HEK293 (cell line): ENCODE measurements around the gene PAX6.

ENCODE experiments used
- CTCF ChIA-PET: fragments of 350-600 bp; formaldehyde crosslinking; extraction: SDS; loops from one replicate; lab custom pipeline; 2021; ENCODE audit warnings: antibody characterized with exemption; lab: Yijun Ruan, JAX
- POLR2A ChIA-PET: fragments of 300-600 bp; formaldehyde crosslinking; extraction: SDS; loops from one replicate; lab custom pipeline; 2020; ENCODE audit warnings: antibody characterized with exemption, inconsistent platforms; lab: Yijun Ruan, JAX
- H3K27ac ChIP-seq: fragments of 200-500 bp; sonication (Bioruptor generic); 2 replicates; pipeline ENCODE4 v1.5.1; 2014; ENCODE audit warnings: low read depth, low read length, control low read depth, inconsistent platforms; ENCODE audit errors: extremely low read depth
- H3K36me3 ChIP-seq, 2 experiments: fragments of 200-500 bp in 1 of 2; sonication (Bioruptor generic) in 1 of 2; 1 replicate in 1 of 2; 2 replicates in 1 of 2; pipeline ENCODE4 v1.5.1; 2014 to 2017; ENCODE audit warnings: inconsistent platforms in 2 of 2, low read length in 2 of 2; ENCODE audit not compliant: control insufficient read depth in 2 of 2, insufficient read depth in 1 of 2
- H3K4me1 ChIP-seq: fragments of 200-500 bp; sonication (Bioruptor generic); 2 replicates; pipeline ENCODE4 v1.5.1; 2014; ENCODE audit warnings: mild to moderate bottlenecking, low read length, inconsistent platforms; ENCODE audit not compliant: control insufficient read depth, insufficient read depth
- H3K4me3 ChIP-seq: 2 replicates; pipeline ENCODE4 v1.5.1; 2011; ENCODE audit warnings: low read depth, mild to moderate bottlenecking, control low read depth, low read length, moderate library complexity
- H3K9me3 ChIP-seq: fragments of 200-500 bp; sonication (Bioruptor generic); 2 replicates; pipeline ENCODE4 v1.5.1; 2014; ENCODE audit warnings: low read depth, low read length, inconsistent platforms; ENCODE audit not compliant: control insufficient read depth, insufficient read depth
- FEZF1 ChIP-seq: fragments of 450-650 bp; formaldehyde crosslinking; IDR thresholded peaks from 2 replicates; pipeline ENCODE4 v1.5.1; 2016; ENCODE audit warnings: missing biosample characterization, missing genetic modification characterization
- GLI2 ChIP-seq: fragments of 450-650 bp; formaldehyde crosslinking; IDR thresholded peaks from 2 replicates; pipeline ENCODE4; 2017; ENCODE audit warnings: missing biosample characterization, missing genetic modification characterization, low read depth, borderline replicate concordance
- KLF1 ChIP-seq: fragments of 450-650 bp; formaldehyde crosslinking; IDR thresholded peaks from 2 replicates; pipeline ENCODE4 v1.5.1; 2016; ENCODE audit warnings: missing biosample characterization, missing genetic modification characterization
- MEIS1 ChIP-seq: sonication (generic); formaldehyde crosslinking; IDR thresholded peaks from 2 replicates; pipeline ENCODE4 v1.8.1; 2022; ENCODE audit warnings: missing genetic modification reagents, mild to moderate bottlenecking, borderline replicate concordance
- PRDM6 ChIP-seq: fragments of 450-650 bp; formaldehyde crosslinking; IDR thresholded peaks from 2 replicates; pipeline ENCODE4 v1.5.1; 2017; ENCODE audit warnings: missing biosample characterization, missing genetic modification characterization
- SCRT2 ChIP-seq: fragments of 450-650 bp; formaldehyde crosslinking; IDR thresholded peaks from 2 replicates; pipeline ENCODE4 v1.5.1; 2016; ENCODE audit warnings: missing biosample characterization, missing genetic modification characterization
- YY1 ChIP-seq: fragments of 450-650 bp; formaldehyde crosslinking; IDR thresholded peaks from 2 replicates; pipeline ENCODE4 v1.5.1; 2018; ENCODE audit warnings: missing biosample characterization, missing genetic modification characterization
- ZBTB1 ChIP-seq: fragments of 450-650 bp; formaldehyde crosslinking; IDR thresholded peaks from 2 replicates; pipeline ENCODE4 v1.5.1; 2016; ENCODE audit warnings: missing biosample characterization, missing genetic modification characterization
- ZBTB7A ChIP-seq: fragments of 450-650 bp; formaldehyde crosslinking; IDR thresholded peaks from 2 replicates; pipeline ENCODE4 v1.5.1; 2016; ENCODE audit warnings: low read depth, missing biosample characterization, missing genetic modification characterization
- ZNF18 ChIP-seq: fragments of 450-650 bp; formaldehyde crosslinking; IDR thresholded peaks from 2 replicates; pipeline ENCODE4 v1.5.1; 2016; ENCODE audit warnings: missing biosample characterization, missing genetic modification characterization
- ZNF2 ChIP-seq: fragments of 450-650 bp; formaldehyde crosslinking; IDR thresholded peaks from 2 replicates; pipeline ENCODE4 v1.5.1; 2016; ENCODE audit warnings: missing biosample characterization, missing genetic modification characterization
- ZNF202 ChIP-seq: fragments of 450-650 bp; formaldehyde crosslinking; IDR thresholded peaks from 2 replicates; pipeline ENCODE4 v1.5.1; 2016; ENCODE audit warnings: missing biosample characterization, missing genetic modification characterization, borderline replicate concordance
- ZNF211 ChIP-seq: fragments of 450-650 bp; formaldehyde crosslinking; IDR thresholded peaks from 2 replicates; pipeline ENCODE4 v1.5.1; 2016; ENCODE audit warnings: low read depth, missing biosample characterization, missing genetic modification characterization
- ZNF423 ChIP-seq: fragments of 450-650 bp; formaldehyde crosslinking; IDR thresholded peaks from 2 replicates; pipeline ENCODE4 v1.5.1; 2016; ENCODE audit warnings: missing biosample characterization, missing genetic modification characterization
- ZNF600 ChIP-seq: fragments of 450-650 bp; formaldehyde crosslinking; IDR thresholded peaks from 2 replicates; pipeline ENCODE4 v1.5.1; 2016; ENCODE audit warnings: missing biosample characterization, missing genetic modification characterization
- ZNF621 ChIP-seq: fragments of 450-650 bp; formaldehyde crosslinking; IDR thresholded peaks from 2 replicates; pipeline ENCODE4 v1.5.1; 2017; ENCODE audit warnings: missing biosample characterization, missing genetic modification characterization
- ZNF692 ChIP-seq: fragments of 450-650 bp; formaldehyde crosslinking; IDR thresholded peaks from 2 replicates; pipeline ENCODE4 v1.5.1; 2016; ENCODE audit warnings: missing biosample characterization, missing genetic modification characterization
- ZNF707 ChIP-seq: fragments of 450-650 bp; formaldehyde crosslinking; IDR thresholded peaks from 2 replicates; pipeline ENCODE4 v1.5.1; 2016; ENCODE audit warnings: missing biosample characterization, missing genetic modification characterization
- ZNF785 ChIP-seq: fragments of 450-650 bp; formaldehyde crosslinking; IDR thresholded peaks from 2 replicates; pipeline ENCODE4 v1.5.1; 2016; ENCODE audit warnings: missing biosample characterization, missing genetic modification characterization
- ZNF791 ChIP-seq: fragments of 450-650 bp; formaldehyde crosslinking; IDR thresholded peaks from 2 replicates; pipeline ENCODE4 v1.5.1; 2016; ENCODE audit warnings: missing biosample characterization, missing genetic modification characterization
- TF ChIP-seq, protein P1 (sequence below): fragments of 450-650 bp; formaldehyde crosslinking; IDR thresholded peaks from 2 replicates; pipeline ENCODE4 v1.5.1; 2016; ENCODE audit warnings: missing biosample characterization, missing genetic modification characterization
- TF ChIP-seq, protein P2 (sequence below): fragments of 450-650 bp; formaldehyde crosslinking; IDR thresholded peaks from 2 replicates; pipeline ENCODE4 v1.5.1; 2017; ENCODE audit warnings: missing biosample characterization, mild to moderate bottlenecking, missing genetic modification characterization, moderate library complexity

The PAX6 gene

GRCh38 chr11:31830406-31830805, 19.3 kb upstream of the PAX6 start:
- no peak for TF ChIP-seq ZNF211 (tag by site-specific recombination)
- no peak for TF ChIP-seq ZNF423 (tag by site-specific recombination)
- TF ChIP-seq YY1 (tag by site-specific recombination) = no peak
- TF ChIP-seq, all 188 proteins: peak for 0
- CTCF ChIA-PET = interaction anchor here (0.6 to 0.7 kb wide), 2 partner anchors 402 to 1340 kb away, joined by 3 to 5 read pairs; no protein-coding TSS in a partner anchor

GRCh38 chr11:31828217-31828616, 17.1 kb upstream of the PAX6 start:
- Histone ChIP-seq H3K27ac (no peak overlapping the region), H3K36me3 (no peaks in the 10 kb centered on the region), H3K9me3 (no peaks in the 10 kb centered on the region), H3K4me3 (no peak overlapping the region), H3K4me1 (no peaks in the 10 kb centered on the region)
- no peak for TF ChIP-seq YY1 (tag by site-specific recombination)
- no peak for TF ChIP-seq ZNF707
- no peak for TF ChIP-seq GLI2
- CTCF ChIA-PET = no interaction called here
- POLR2A ChIA-PET = no interaction called here

More at GRCh38 chr11:31830406-31830805, 19.3 kb upstream of the PAX6 start:
- H3K36me3 ChIP-seq = no peaks in the 10 kb centered on the region
- POLR2A ChIA-PET = no interaction called here
- H3K27ac ChIP-seq = no peak overlapping the region
- H3K4me1 ChIP-seq = no peaks in the 10 kb centered on the region
- H3K4me3 ChIP-seq = no peak overlapping the region
- no peaks in the 10 kb centered on the region for H3K9me3 ChIP-seq

GRCh38 chr11:31827455-31828206, 16.5 kb upstream of the PAX6 start:
- no peak overlapping the region for H3K4me3 ChIP-seq
- ChIA-PET CTCF (no interaction called here), POLR2A (no interaction called here)

More at GRCh38 chr11:31827455-31828206, 16.5 kb upstream of the PAX6 start:
- H3K36me3 ChIP-seq = no peaks in the 10 kb centered on the region
- no peaks in the 10 kb centered on the region for H3K9me3 ChIP-seq
- no peak for TF ChIP-seq KLF1
- TF ChIP-seq ZBTB1 (tag by site-specific recombination) = no peak
- TF ChIP-seq FEZF1 (tag by site-specific recombination) = no peak
- no peak for TF ChIP-seq ZNF211 (tag by site-specific recombination)
- TF ChIP-seq ZNF785 (tag by site-specific recombination) = no peak
- TF ChIP-seq MEIS1 (CRISPR knock-in tag) = no peak
- no peak for TF ChIP-seq ZNF692
- no peak for TF ChIP-seq SCRT2 (tag by site-specific recombination)
- no peak for TF ChIP-seq ZNF18
- no peak for TF ChIP-seq ZNF2
- TF ChIP-seq, protein P1, sequence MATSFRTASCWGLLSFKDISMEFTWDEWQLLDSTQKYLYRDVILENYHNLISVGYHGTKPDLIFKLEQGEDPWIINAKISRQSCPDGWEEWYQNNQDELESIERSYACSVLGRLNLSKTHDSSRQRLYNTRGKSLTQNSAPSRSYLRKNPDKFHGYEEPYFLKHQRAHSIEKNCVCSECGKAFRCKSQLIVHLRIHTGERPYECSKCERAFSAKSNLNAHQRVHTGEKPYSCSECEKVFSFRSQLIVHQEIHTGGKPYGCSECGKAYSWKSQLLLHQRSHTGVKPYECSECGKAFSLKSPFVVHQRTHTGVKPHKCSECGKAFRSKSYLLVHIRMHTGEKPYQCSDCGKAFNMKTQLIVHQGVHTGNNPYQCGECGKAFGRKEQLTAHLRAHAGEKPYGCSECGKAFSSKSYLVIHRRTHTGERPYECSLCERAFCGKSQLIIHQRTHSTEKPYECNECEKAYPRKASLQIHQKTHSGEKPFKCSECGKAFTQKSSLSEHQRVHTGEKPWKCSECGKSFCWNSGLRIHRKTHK (tag by site-specific recombination) = no peak
- no peak for TF ChIP-seq YY1 (tag by site-specific recombination)
- TF ChIP-seq, protein P2, sequence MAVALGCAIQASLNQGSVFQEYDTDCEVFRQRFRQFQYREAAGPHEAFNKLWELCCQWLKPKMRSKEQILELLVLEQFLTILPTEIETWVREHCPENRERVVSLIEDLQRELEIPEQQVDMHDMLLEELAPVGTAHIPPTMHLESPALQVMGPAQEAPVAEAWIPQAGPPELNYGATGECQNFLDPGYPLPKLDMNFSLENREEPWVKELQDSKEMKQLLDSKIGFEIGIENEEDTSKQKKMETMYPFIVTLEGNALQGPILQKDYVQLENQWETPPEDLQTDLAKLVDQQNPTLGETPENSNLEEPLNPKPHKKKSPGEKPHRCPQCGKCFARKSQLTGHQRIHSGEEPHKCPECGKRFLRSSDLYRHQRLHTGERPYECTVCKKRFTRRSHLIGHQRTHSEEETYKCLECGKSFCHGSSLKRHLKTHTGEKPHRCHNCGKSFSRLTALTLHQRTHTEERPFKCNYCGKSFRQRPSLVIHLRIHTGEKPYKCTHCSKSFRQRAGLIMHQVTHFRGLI = no peak
- no peak for TF ChIP-seq ZBTB7A
- no peak for TF ChIP-seq ZNF202 (tag by site-specific recombination)
- TF ChIP-seq ZNF621 (tag by site-specific recombination) = no peak
- no peak for TF ChIP-seq ZNF791 (tag by site-specific recombination)
- no peak for TF ChIP-seq ZNF600
- TF ChIP-seq PRDM6 = no peak
- no peak overlapping the region for H3K27ac ChIP-seq
- H3K4me1 ChIP-seq = no peaks in the 10 kb centered on the region
